Panc1 (cell line): ENCODE data around the gene RPS17.
"Not testable (repeated sequence)": the region's sequence is repeated elsewhere in the genome, so short reads cannot be mapped to it uniquely, and the experiment has no call there.

ENCODE experiments used
- CTCF ChIP-seq: fragments of 450-650 bp; IDR thresholded peaks from 2 replicates; pipeline ENCODE4 v1.5.1; 2017; ENCODE audit warnings: mild to moderate bottlenecking
- POLR2AphosphoS5 ChIP-seq: IDR thresholded peaks from 2 replicates; pipeline ENCODE4 v1.6.1; 2012; ENCODE audit warnings: mild to moderate bottlenecking, low read depth, low read length, moderate library complexity
- TCF7L2 ChIP-seq: IDR thresholded peaks from 2 replicates; pipeline ENCODE4 v1.6.1; 2011; ENCODE audit warnings: mild to moderate bottlenecking, low read depth, low read length, inconsistent platforms

GRCh38 chr15:82513587-82513986, 26.7 kb downstream of the RPS17 start:
- not testable (repeated sequence) for TF ChIP-seq POLR2AphosphoS5, CTCF, TCF7L2
